GM18858 (cell line): ENCODE data around the gene RAI1.
A peak's percentile ranks its signal among the peaks of the same experiment; 100 is the strongest.
"Not testable (repeated sequence)": the region's sequence is repeated elsewhere in the genome, so short reads cannot be mapped to it uniquely, and the experiment has no call there.

Experiments used
- ATAC-seq: cut with Tn5 transposase; IDR thresholded peaks from one replicate; pipeline ENCODE4 v1.9.1; 2021; ENCODE audit not compliant: unreplicated experiment

Gene RAI1

GRCh38 chr17:17679748-17680147 lies 1.5 kb upstream of the RAI1 start:
- no peak for ATAC-seq

- ATAC-seq, result no peak
Observed at GRCh38 chr17:17680477-17681186, 626 bp upstream of the RAI1 start.

- no peak for ATAC-seq
Observed at GRCh38 chr17:17681744-17682292, 560 bp downstream of the RAI1 start.

GRCh38 chr17:17682293-17682736 lies 1.1 kb downstream of the RAI1 start:
- ATAC-seq, result no peak

GRCh38 chr17:17682737-17683680 lies 1.8 kb downstream of the RAI1 start:
- ATAC-seq, result no peak

GRCh38 chr17:17683710-17684365 lies 2.6 kb downstream of the RAI1 start:
- no peak for ATAC-seq

GRCh38 chr17:17684906-17685774 lies 3.9 kb downstream of the RAI1 start:
- no peak for ATAC-seq

GRCh38 chr17:17685775-17686291 lies 4.6 kb downstream of the RAI1 start:
- no peak for ATAC-seq

- ATAC-seq, result no peak
Observed at GRCh38 chr17:17689312-17689711, 8.1 kb downstream of the RAI1 start.

GRCh38 chr17:17690233-17690632 lies 9.0 kb downstream of the RAI1 start:
- ATAC-seq, result not testable (repeated sequence)

- ATAC-seq, result no peak
Observed at GRCh38 chr17:17691468-17692263, 10.4 kb downstream of the RAI1 start.

GRCh38 chr17:17692353-17693252 lies 11.3 kb downstream of the RAI1 start:
- no peak for ATAC-seq

- no peak for ATAC-seq
Observed at GRCh38 chr17:17693253-17694168, 12.3 kb downstream of the RAI1 start.

- ATAC-seq, result peak; percentile 35
Observed at GRCh38 chr17:17694169-17695081, 13.2 kb downstream of the RAI1 start.

- no peak for ATAC-seq
Observed at GRCh38 chr17:17696085-17696484, 14.8 kb downstream of the RAI1 start.
